HepG2 (cell line): ENCODE results near the gene NFE2L1. TPM values are rescaled to one million over a fixed set of nuclear protein-coding genes. Genes with fewer than 3 reads are reported as not detected.

ENCODE experiments used
- CAMTA2 ChIP-seq: sonication (generic); formaldehyde crosslinking; IDR thresholded peaks from 2 replicates; pipeline ENCODE4 v1.4.0; 2020; ENCODE audit warnings: mild to moderate bottlenecking, missing genetic modification reagents, borderline replicate concordance
- GTF2F1 ChIP-seq: fragments of 150-350 bp; IDR thresholded peaks from 2 replicates; pipeline ENCODE4 v1.6.1; 2014; ENCODE audit warnings: low read length
- GZF1 ChIP-seq: sonication (generic); formaldehyde crosslinking; IDR thresholded peaks from 2 replicates; pipeline ENCODE4 v1.5.1; 2020; ENCODE audit warnings: mild to moderate bottlenecking, missing genetic modification reagents
- JUN ChIP-seq: sonication (generic); formaldehyde crosslinking; IDR thresholded peaks from 2 replicates; pipeline ENCODE4 v1.4.0; 2020; ENCODE audit warnings: mild to moderate bottlenecking, missing genetic modification reagents
- MAFG ChIP-seq: sonication (generic); formaldehyde crosslinking; IDR thresholded peaks from 2 replicates; pipeline ENCODE4 v1.5.1; 2020; ENCODE audit warnings: mild to moderate bottlenecking, missing genetic modification reagents
- NFE2 ChIP-seq: sonication (generic); formaldehyde crosslinking; IDR thresholded peaks from 2 replicates; pipeline ENCODE4 v1.4.0; 2020; ENCODE audit warnings: missing genetic modification reagents
- SNAI1 ChIP-seq: sonication (generic); formaldehyde crosslinking; IDR thresholded peaks from 2 replicates; pipeline ENCODE4 v1.5.0; 2020; ENCODE audit warnings: mild to moderate bottlenecking, missing genetic modification reagents, borderline replicate concordance
- SOX13 ChIP-seq, 3 experiments: fragments of 450-650 bp in 1 of 3; sonication (generic) in 1 of 3; formaldehyde crosslinking in 1 of 3; IDR thresholded peaks in 2 of 3; conservative IDR thresholded peaks in 1 of 3; 2 replicates each; pipeline versions ENCODE4 v1.5.0 to v1.6.1; 2016 to 2020; ENCODE audit warnings: antibody characterized with exemption in 1 of 3, mild to moderate bottlenecking in 1 of 3, missing compliant biosample characterization in 1 of 3, missing genetic modification reagents in 1 of 3, moderate library complexity in 1 of 3
- YY1 ChIP-seq: IDR thresholded peaks from 2 replicates; pipeline ENCODE4 v1.6.1; 2011; ENCODE audit warnings: low read length, low read depth, moderate library complexity, mild to moderate bottlenecking; ENCODE audit not compliant: insufficient read depth, insufficient replicate concordance
- ZNF24 ChIP-seq: fragments of 450-650 bp; IDR thresholded peaks from 2 replicates; pipeline ENCODE4 v1.6.1; 2017; ENCODE audit warnings: antibody characterized with exemption, mild to moderate bottlenecking
- ZNF432 ChIP-seq: sonication (generic); formaldehyde crosslinking; IDR thresholded peaks from 2 replicates; pipeline ENCODE4 v1.5.0; 2020; ENCODE audit warnings: missing genetic modification reagents, mild to moderate bottlenecking, borderline replicate concordance
- ZNF775 ChIP-seq: sonication (generic); formaldehyde crosslinking; IDR thresholded peaks from 2 replicates; pipeline ENCODE4 v1.4.0; 2020; ENCODE audit warnings: missing genetic modification reagents, mild to moderate bottlenecking, moderate library complexity, borderline replicate concordance
- polyA plus RNA-seq, 8 experiments: library from polyadenylated mRNA; depleted of rRNA in 3 of 8; stranded (reverse) in 7 of 8; unstranded in 1 of 8; fragments of >200 nt; fragmentation: Illumina TruSeq in 4 of 8; extraction: Trizol in 4 of 8; gene quantifications; 2 replicates each; pipeline versions ENCODE4 v1.2.1 to v1.2.3, GENCODE V29; 2011 to 2016; ENCODE audit warnings: low read depth in 4 of 8, missing spikeins in 1 of 8, mixed read lengths in 1 of 8; ENCODE audit not compliant: insufficient read depth in 1 of 8
- total RNA-seq, 5 experiments: library from RNA; depleted of rRNA; stranded (reverse); fragments of >200 nt; fragmentation: Illumina TruSeq; extraction: Trizol; gene quantifications; 2 replicates each; pipeline ENCODE4 v1.2.3, GENCODE V29; 2016; ENCODE audit warnings: low read depth in 1 of 5
- TF ChIP-seq, protein P1 (sequence below), 2 experiments: fragments of 450-650 bp in 1 of 2; sonication (generic) in 1 of 2; formaldehyde crosslinking in 1 of 2; IDR thresholded peaks; 2 replicates each; pipeline versions ENCODE4 v1.6.1 to v1.8.0; 2016 to 2022; ENCODE audit warnings: antibody characterized with exemption in 1 of 2, mild to moderate bottlenecking in 1 of 2, missing genetic modification reagents in 1 of 2
- TF ChIP-seq, protein P2 (sequence below): sonication (generic); formaldehyde crosslinking; IDR thresholded peaks from 2 replicates; pipeline ENCODE4 v1.8.1; 2023; ENCODE audit warnings: mild to moderate bottlenecking, moderate library complexity, missing genetic modification reagents

The NFE2L1 gene
- total and polyA plus RNA-seq, 2 of the 13 experiments (the other 11 are each of a cell fraction or from before 2014, with no cell fraction given): 67.0 to 234 TPM

- TF ChIP-seq, protein P1, sequence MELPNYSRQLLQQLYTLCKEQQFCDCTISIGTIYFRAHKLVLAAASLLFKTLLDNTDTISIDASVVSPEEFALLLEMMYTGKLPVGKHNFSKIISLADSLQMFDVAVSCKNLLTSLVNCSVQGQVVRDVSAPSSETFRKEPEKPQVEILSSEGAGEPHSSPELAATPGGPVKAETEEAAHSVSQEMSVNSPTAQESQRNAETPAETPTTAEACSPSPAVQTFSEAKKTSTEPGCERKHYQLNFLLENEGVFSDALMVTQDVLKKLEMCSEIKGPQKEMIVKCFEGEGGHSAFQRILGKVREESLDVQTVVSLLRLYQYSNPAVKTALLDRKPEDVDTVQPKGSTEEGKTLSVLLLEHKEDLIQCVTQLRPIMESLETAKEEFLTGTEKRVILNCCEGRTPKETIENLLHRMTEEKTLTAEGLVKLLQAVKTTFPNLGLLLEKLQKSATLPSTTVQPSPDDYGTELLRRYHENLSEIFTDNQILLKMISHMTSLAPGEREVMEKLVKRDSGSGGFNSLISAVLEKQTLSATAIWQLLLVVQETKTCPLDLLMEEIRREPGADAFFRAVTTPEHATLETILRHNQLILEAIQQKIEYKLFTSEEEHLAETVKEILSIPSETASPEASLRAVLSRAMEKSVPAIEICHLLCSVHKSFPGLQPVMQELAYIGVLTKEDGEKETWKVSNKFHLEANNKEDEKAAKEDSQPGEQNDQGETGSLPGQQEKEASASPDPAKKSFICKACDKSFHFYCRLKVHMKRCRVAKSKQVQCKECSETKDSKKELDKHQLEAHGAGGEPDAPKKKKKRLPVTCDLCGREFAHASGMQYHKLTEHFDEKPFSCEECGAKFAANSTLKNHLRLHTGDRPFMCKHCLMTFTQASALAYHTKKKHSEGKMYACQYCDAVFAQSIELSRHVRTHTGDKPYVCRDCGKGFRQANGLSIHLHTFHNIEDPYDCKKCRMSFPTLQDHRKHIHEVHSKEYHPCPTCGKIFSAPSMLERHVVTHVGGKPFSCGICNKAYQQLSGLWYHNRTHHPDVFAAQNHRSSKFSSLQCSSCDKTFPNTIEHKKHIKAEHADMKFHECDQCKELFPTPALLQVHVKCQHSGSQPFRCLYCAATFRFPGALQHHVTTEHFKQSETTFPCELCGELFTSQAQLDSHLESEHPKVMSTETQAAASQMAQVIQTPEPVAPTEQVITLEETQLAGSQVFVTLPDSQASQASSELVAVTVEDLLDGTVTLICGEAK (IDR thresholded peaks at IDR 0.05): no peak
- TF ChIP-seq, protein P1 (CRISPR knock-in tag; IDR thresholded peaks at IDR 0.05): peak; percentile 61
- TF ChIP-seq NFE2 (CRISPR knock-in tag): no peak
- no peak for TF ChIP-seq GTF2F1
- TF ChIP-seq SNAI1 (CRISPR knock-in tag): no peak
- TF ChIP-seq CAMTA2 (CRISPR knock-in tag): no peak
- TF ChIP-seq SOX13 (IDR thresholded peaks at IDR 0.05): no peak
- peak in 1 of 2 experiments; percentile 18; a peak in 1 of 4 replicates for TF ChIP-seq SOX13 (CRISPR knock-in tag; conservative IDR thresholded peaks at IDR 0.05 in 1 of 2, IDR thresholded peaks at IDR 0.05 in 1 of 2)
- TF ChIP-seq GZF1 (CRISPR knock-in tag): no peak
- TF ChIP-seq, protein P2, sequence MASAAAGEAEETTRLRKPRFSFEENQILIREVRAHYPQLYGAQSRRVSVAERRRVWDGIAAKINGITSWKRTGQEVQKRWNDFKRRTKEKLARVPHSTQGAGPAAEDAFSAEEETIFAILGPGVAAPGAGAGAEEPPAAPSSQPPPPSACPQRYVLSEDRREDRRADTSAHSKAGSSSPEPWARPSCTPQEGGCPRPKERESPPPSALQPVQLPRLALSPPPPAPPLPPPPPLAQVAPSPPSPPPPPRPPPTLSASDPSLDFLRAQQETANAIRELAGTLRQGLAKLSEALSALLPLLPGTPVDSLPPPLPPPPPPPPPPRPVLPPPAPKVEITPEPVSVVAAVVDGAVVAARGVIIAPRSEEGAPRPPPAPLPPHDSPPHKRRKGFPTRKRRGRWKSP (CRISPR knock-in tag): peak; percentile 74
- TF ChIP-seq YY1: peak; percentile 71
- no peak for TF ChIP-seq ZNF24
- TF ChIP-seq JUN: no peak
- no peak; the same call in 1 of the 2 replicates for TF ChIP-seq ZNF775 (CRISPR knock-in tag)
- no peak for TF ChIP-seq ZNF432 (CRISPR knock-in tag)
- TF ChIP-seq MAFG: no peak
These were observed 22.9 kb upstream of the NFE2L1 start (continued) for GRCh38 chr17:48025040-48025903.
